ENCODE results near the gene ARSJ.
"Not testable (repeated sequence)": the region's sequence is repeated elsewhere in the genome, so short reads cannot be mapped to it uniquely, and the experiment has no call there.

ARSJ gene

DNA sequence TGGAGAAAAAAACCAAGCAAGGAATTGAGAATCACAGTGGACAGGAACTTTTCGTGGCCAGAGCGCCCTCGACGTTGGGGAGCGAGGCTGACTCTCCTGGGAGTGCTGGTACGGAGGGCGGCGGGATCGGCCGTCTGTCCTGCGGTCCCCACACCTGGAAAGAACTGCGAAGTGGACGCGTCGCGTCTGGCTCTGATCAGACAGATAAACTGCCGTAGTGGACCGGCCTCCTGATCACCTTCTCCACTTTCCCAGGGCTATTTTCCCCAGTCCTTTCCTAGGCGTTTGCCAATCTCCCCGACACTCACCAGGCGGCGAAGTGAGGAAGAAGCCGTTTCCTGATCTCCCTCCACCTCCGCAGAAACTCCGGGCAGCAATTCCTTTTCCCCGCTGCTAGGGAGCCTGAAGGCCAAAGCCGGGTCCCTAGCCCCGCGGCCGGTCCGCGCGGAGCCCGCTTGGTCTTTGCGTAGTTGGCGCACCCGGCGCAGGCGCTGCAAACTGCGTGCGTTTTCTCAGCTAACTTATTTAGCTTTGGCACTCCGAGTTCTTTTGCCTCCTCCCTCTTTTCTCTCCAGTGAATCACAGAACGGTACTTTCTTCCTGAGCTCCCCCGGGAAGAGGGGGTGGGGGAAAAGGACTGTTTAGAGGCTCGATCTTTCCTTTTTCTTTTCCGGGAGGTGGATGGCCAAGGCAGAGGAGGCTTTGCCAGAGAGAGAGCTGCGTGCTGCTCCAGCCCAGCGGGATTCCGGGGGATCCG, at the start of gene ARSJ:
Gene ARSJ (minus strand): TSS at position 500 of the 757 bp plus-strand sequence. CDS start 813 bp downstream, outside the sequence.
- peak; percentile 81 for DNase-seq

DNA sequence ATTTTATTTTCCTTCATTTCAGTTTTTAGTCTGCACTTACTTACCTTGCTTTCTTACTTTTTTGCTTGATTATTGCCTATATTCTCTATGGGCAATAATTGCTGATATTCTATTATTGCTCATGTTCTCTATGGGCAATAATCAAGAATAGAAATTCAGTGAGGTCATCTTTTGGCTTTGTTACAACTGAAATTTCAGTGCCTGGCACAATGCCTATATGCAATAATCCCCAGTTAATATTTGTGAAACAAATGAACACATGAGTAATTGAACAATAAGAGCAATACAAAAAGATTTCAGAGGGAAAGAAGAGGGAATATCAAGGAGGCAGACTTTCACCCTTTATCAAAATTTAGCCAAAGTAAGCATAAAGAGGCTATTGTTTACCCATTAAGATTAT, 48.6 kb upstream of the ARSJ start:
- no peak for DNase-seq

DNA sequence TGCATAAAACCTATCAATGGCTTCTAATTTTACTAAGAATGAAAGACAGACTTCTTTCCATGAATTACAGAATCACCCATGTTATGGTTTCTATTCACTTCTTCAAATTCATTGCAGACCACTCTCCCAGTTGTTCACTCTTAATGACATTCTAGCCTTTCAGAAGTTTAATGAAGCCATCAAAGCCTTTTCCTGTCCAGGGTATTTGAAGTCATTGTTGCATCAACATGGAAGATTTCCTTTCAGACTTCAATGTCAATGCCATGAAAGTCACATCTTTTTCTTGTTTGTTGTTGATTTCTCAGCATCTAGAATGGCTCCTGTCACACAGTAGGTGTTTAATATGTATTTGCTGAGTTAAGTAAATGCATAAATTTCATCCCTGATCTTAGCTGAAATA, 48.1 kb upstream of the ARSJ start:
- DNase-seq = no peak

DNA sequence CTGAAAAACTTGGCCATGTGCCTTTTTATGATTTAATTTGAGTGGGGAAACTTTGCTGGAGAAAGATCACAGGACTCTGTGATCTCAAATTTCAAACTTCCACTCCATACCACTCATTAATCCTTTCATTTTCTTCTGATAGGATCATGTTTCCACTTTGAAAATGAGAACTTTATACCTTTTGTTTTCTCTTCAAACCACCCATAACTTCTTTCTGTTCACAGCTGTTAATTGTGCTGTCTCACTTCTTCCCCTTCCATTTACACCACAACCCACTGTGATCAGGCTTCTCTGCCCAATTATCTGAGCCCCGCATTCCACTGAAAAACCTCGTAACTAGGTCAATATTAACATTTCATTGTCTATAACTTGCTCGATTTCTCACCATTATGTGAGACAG, 47.0 kb upstream of the ARSJ start:
- no peak for DNase-seq

DNA sequence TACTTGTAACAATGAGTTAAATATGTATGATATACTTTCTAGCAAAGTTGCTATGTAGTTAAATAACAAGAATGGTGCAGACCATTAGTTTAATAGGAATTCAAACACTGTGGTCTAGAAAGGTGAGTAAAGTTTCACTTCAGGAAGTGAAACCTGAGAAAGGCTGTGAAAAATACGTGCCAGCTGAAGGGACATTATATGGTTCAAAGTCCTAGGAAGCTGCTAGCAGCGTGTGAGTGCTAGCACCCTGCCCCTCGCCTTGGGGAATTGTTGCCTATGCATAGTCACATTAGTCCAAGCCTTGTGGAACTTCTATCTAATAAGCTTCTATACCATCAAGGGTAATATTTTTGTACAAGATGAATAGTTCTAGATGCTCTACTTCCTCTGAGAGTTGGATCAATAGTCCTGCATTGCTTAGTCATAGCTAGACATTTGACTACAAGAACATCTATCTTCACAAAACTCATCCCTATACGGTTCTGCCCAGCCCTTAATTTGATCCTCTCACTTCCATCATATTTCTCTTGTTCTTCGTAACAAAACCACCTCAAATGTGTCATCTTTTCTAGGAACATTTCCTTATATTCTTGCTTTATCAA, 45.8 kb upstream of the ARSJ start:
- no peak for DNase-seq

DNA sequence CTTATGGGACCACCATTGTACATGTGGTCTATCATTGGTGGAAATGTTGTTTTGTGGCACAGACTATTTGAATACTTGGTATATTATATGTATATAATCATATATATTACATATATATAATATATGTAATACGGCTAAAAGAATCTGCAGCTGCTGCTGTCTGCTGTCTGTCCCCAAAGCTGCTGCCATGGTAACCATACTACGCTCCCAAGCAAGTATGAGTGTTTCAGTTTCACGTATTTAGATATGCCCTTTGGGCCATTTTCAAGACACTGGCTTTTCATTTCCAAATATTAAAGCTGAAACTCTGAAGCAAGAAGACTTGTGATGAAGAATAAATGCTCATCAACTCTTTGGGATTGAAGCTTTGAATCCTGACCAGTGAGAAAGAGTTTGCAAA, 42.0 kb upstream of the ARSJ start:
- peak; percentile 57 for DNase-seq

DNA sequence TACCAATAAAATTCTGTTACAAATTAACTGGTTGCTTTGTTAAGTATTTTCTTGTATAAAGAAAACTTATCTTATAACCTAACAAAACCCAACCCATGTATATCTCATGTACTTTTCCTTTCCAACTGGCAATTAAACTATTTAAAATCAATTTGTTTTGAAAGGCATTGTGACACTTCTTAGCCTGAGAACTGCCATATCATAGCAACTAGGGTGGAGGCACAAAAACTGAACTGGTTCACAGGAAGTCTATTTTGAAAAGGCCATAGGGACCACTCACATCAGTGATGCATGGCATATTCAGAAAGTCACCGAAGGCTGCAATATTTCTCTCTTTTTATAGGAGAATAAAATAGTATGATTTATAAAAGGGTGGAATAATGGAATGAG, 40.5 kb upstream of the ARSJ start:
- DNase-seq = no peak

DNA sequence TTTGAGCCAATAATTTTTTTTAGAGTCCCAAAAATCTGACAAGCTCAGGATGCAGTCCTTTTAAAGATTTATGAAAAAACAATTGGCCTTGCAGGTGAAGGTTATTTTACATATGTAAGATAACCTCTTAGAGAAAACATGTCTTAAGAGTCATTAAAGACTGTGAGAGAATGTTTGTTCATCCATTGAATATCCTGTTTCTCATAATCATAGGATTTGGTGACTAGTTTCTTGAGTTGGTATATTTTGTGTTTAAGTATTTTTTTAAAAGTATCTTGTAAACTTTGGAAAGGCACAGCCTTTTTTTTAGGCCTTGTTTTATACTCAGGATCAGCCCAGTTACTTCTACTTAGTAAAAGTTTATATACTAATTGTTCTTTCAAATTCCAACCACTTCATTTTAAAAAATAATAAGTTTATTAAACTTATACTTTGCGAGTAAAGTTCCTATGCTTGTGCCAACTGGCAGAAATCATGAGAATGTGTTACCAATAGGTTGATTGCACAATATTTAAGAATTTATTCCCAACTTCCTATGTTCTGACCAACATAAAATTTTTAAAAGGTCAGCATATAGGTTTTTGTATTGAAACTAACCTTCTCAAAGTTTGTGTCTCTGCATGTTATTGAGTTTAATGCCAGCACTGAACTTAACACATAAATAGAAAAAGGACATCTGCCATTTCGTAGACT, 40.0 kb upstream of the ARSJ start:
- no peak for DNase-seq

DNA sequence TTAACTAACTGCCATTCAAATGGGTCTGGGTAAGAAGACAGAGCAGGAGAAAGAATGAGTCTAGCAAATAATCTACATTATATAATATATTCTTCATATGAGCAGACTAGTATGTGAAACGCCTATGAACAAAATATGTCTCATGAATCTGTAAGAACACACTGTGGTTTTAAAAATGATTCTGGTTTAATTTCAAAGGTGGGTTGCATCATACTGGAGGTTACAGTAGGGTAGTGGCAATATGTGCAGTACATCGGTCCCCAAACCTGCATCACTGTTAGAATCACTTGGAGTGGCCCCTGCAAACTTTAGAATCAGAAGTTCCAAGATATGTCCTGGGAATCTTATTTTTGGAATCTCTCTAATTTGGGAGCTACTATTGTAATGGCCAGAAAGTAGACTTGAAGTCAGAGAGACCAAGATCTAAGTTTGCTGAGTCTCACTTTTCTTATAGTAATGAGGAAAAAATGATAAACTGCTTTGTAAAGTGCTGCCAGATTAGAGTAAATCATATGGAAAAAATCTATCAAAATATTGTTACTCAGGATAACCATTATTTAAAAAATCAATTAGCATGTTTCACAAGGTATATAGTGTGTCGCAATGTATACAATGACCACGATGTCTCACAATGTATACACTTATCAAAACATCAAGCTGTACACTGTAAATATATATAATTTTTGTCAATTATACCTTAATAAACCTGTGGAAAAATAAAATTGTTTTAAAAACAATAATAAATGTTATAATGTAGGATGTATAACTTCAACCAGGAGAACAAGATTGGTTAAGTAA, 37.9 kb upstream of the ARSJ start:
- DNase-seq = no peak

DNA sequence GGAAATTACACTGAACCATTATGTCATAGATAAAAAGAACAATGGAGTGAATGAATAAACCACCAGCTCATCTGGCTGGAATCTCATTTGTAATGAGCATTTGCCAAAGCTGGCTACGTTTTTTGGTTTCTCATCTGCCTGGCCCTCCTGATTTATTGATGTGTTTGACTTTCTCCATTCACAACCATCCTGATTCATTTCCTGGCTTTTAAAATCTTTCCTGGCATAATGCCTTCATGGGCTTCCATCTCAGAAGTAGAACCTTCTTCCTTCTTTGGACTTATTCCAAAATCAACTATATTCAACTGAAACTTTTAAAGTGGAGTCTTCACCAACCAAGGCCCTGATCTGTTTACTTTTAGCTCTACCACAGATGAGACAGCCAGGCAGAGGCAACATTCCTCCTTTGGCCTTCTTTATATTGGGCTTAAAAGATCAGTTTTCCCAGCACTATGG, 36.0 kb upstream of the ARSJ start:
- DNase-seq = no peak

DNA sequence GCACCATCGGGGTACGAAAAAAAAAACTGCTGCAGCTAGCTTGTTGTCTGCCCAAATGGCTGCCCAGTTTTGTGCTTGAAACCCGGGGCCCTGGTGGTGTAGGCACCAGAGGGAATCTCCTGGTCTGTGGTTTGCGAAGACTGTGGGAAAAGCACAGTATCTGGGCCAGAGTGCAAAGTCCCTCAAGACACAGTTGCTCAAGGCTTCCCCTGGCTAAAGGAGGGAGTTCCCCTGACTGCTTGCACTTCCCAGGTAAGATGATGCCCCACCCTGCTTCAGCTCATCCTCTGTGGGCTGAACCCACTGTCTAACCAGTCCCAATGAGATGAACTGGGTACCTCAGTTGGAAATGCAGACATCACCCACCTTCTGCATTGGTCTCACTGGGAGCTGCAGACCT, 33.8 kb upstream of the ARSJ start:
- not testable (repeated sequence) for DNase-seq

DNA sequence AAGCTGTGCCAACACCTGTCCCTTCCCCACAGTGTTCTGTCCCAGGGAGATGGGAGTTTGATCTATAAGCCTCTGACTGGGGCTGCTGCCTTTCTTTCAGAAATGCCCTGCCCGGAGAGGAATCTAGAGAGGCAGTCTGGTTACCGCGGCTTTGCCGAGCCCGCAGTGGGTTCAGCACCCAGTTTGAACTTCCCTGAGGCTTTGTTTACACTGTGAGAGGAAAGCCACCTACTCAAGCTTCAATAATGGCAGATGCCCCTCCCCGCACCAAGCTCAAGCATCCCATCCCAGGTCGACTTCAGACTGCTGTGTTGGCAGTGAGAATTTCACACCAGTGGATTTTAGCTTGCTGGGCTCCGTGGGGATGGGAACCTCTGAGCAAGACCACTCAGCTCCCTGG, 33.3 kb upstream of the ARSJ start:
- no peak for DNase-seq

DNA sequence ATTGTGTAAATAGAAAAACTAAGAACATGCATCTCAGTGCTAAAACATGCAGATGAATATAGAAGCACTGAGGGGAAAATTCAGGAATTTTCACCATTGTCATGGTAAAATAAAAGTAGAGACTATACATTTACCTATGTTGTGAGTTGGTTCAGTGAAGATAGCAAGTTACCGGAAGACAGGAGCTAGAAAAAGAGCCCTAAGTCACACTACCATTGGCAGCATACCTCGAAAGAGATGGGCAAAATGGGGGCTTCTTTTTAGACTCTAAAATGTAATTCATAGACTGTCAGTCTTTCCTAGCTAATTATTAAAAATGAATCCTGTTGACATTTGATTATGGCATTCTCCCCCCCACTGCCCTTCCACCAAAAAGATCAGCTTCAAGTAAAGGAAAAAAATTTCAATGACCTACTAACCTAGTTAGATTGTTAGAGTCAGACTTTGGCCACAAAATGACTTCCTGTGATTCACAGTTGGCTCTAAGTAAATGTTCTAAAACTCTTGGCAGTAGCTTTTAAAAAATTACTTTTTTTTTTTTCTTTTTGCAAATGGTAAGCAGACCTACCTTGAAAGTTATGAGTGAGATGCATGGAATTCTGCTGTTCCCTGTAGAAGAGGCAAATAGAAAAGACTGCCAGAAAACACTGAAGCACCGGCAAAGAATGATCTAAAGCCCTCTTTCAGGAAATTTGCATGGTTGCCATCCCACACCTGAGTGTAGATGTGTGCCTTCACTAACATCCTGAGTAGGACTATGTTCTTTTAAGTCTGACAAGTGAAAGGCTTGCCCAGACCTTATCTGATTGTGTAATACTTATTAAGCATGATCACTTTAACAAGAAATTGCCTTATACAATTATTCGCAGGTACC, 26.4 kb upstream of the ARSJ start:
- no peak for DNase-seq

DNA sequence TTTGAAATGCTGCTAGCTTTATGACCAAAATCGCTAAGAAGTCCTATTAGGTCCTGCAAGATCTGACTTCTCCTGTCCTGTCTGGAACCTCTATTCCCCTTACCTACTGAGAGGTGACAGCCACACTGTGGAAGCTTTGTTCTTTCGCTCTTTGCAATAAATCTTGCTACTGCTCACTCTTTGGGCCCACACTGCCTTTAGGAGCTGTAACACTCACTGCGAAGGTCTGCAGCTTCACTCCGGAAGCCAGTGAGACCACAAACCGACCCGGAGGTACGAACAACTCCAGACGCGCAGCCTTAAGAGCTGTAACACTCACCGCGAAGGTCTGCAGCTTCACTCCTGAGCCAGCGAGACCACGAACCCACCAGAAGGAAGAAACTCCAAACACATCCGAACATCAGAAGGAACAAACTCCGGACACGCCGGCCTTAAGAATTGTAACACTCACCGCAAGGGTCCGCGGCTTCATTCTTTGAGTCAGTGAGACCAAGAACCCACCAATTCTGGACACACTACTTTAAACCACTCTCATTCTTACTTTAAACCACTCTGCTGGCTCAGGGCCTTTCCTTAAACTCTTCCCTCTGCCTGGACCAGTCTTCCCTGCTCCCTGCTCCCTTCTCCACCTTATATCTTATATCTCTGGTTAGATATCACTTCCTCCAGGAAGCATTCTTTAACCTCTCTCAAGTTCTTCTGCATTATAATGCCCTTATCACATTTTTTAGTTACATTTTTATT, 25.2 kb upstream of the ARSJ start:
- DNase-seq = not testable (repeated sequence)

DNA sequence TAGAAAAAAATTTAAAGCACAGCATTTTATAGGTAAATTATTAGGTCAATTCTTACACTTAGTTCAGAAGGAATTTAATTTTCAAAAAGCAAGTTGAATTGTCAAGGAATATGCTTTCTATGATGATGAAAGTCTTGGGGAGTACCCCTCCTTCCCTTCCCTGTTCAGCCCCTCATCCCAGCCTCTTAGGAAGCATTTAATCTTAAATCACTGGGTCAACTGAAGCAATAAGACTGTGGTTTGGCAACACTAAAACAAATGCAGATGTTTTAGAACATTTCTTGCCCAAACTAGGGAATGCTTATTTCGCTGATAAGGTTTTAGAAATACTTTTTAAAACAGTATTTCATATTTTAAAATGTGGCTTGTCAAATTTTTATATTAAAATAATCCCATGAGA, 19.1 kb upstream of the ARSJ start:
- DNase-seq = no peak

DNA sequence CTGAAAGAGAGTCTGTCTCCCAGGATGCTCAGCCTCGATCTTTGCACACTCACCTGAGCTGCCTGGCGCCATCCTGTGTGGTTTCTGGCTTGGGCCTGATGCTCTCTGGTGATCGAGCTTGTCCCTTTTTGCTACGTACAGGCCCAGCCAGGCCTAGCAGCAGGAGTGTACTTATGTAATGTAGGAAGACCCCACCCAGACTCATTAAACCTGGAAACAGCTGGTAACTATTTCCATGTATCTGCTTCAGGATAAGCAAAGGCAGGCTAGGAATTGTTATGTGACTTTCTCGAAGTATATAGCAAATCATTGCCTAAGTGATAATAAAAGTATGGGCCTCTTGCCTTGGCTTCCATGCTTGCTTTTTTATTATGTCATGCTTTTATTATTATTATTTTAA, 18.6 kb upstream of the ARSJ start:
- DNase-seq = no peak

DNA sequence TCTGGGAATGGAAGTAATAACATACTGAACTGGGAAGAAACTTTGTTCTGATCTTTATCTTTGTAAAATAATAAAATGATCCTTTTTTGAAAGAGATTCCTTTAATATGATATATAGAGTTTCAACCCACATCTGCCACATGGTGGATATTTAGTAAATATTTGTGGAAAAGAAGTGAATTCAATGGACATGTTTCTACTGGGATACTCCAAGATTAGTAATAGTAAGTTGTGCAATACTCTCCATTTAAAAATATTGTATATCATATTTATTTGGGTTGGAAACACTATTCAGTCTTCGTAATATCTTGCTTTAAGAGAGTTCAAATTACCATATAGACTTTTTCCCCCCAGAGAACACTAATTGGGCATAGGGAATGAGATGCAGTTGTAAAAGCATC, 17.8 kb upstream of the ARSJ start:
- DNase-seq = no peak

DNA sequence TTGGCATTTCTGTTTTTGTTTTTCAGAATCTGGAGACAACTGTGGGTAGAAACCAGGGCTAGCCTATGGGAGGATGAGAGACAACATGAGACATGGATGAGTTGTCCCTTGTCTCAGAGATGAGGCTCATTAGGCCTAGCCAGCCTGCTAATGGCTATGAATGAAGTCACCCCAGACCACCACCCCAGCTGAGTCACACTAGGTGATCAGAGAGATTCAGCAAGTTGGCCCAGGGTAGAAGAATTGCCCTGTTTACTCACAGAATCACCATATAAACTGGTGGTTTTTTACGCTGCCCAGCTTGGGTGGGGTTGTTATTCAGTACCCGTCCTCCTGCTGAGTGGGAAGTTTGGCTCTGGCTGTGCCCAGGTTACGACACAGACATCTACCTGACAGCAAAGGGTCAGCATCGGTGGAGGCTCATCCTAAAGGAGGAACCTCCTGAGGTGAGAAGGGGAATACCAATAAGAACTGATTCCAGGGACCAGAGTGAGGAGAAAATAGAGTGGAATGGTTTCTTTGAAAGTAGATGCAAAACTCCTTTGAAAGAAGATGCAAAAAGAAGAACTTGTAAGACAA, 17.2 kb upstream of the ARSJ start:
- DNase-seq = no peak

DNA sequence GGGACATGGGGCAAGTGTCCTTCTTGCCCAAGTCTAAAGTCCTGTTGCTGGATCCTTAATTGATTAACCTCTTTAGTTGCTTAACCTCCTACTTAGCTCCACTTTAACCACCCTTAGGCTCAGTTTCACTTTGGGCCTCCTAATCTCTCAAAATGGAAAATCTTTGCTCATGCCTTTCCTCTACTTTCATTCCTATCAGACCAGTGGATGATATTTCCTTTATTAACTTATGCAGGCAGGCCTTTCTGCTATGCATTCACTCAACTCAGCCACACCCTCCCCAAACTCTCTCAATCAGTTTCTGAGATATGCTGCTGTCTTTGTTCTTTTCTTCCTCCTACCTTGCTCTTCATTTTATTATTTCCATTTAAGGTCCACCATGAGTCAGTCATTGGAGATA, 14.4 kb upstream of the ARSJ start:
- DNase-seq = no peak

DNA sequence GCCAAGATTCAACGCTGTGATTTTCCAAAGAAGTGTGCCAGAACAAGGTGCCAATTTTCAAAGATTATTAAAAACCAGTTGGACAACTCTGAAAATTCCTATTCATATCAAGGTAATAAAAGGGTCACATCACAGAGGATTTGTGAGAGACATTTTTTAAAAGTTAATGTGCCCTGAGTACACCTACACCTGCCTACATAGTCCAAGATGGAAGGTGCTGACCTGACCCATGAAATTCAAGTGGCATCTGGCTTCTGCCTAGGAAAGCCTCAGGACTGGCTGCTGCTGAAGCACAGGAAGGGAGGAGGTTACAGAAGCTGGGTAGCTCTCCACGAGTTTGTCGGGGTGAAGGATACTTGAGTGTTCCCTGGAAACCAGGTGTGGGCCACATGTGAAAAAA, 11.4 kb upstream of the ARSJ start:
- no peak for DNase-seq

DNA sequence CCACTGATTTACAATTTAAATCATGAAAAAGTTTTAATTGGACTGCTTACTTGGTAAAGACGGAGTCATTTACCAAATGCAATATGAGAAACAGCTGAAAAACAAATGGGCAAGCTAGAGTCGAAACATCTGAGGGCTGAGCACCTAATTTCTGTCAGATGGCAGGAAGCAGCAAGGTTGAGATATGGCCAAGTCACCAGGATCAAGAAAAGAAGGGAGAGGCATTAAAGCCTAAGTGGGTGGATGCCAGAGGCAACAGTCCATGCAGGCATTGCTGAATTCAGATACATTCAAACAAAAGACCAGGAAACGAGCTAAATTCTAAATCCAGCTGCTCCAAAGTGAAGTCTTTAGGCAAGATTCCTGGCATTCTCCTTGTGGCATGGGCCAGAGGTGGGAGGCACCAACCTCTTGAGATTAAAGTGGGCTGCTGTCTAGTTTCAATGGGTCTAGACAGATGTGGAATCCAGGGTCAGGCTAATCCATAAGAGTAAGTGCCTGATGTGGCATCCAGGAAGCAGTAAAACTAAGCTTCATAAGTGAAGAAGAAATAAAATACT, 8.0 kb upstream of the ARSJ start:
- DNase-seq = no peak
